Transverse colon (tissue), 4 donors: ENCODE data around the gene IL18RAP. TPM values are rescaled to one million over a fixed set of nuclear protein-coding genes. Genes with fewer than 3 reads are reported as not detected.
A peak's percentile ranks its signal among the peaks of the same experiment; 100 is the strongest.

Experiments used
- DNase-seq: peaks from one replicate; pipeline ENCODE4 v3.0.0-alpha.2; 2019
- H3K27ac ChIP-seq, 4 donors: fragments of 200-600 bp; sonication (generic); 2 replicates each; pipeline ENCODE4 v1.5.1; 2016 to 2018; ENCODE audit warnings: inconsistent platforms in 4 of 4
- H3K27me3 ChIP-seq: fragments of 200-600 bp; sonication (generic); 2 replicates; pipeline ENCODE4 v1.5.1; 2017; ENCODE audit warnings: inconsistent platforms
- H3K36me3 ChIP-seq, 4 donors: fragments of 200-600 bp; sonication (generic); 2 replicates each; pipeline ENCODE4 v1.5.1; 2017 to 2019; ENCODE audit warnings: inconsistent platforms in 4 of 4
- H3K4me1 ChIP-seq, 4 donors: fragments of 200-600 bp; sonication (generic); 2 replicates each; pipeline ENCODE4 v1.5.1; 2017 to 2020; ENCODE audit warnings: inconsistent platforms in 4 of 4
- H3K4me3 ChIP-seq, 4 donors: fragments of 200-600 bp; sonication (generic); 1 replicate in 1 of 4; 2 replicates in 3 of 4; pipeline versions ENCODE4 v1.5.1 to v1.6.1; 2017 to 2019; ENCODE audit warnings: inconsistent platforms in 4 of 4
- H3K9me3 ChIP-seq, 2 donors: fragments of 200-600 bp; sonication (generic); 2 replicates each; pipeline ENCODE4 v1.5.1; 2017 to 2019; ENCODE audit warnings: inconsistent platforms in 2 of 2
- EP300 ChIP-seq: sonication (generic); formaldehyde crosslinking; IDR thresholded peaks from one replicate; pipeline ENCODE4 v1.6.1; 2017; ENCODE audit warnings: antibody characterized with exemption, low read depth
- POLR2A ChIP-seq: fragments of 450-650 bp; IDR thresholded peaks from one replicate; pipeline ENCODE4 v1.6.1; 2016; ENCODE audit warnings: antibody characterized with exemption, mild to moderate bottlenecking, moderate library complexity
- POLR2AphosphoS5 ChIP-seq, 3 donors: sonication (generic); formaldehyde crosslinking; IDR thresholded peaks; one replicate each; pipeline ENCODE4 v1.6.1; 2016; ENCODE audit warnings: antibody characterized with exemption in 3 of 3
- WGBS, 2 donors: methylation state at CpG; one replicate each; pipeline ENCODE4 v1.1.5; 2018; ENCODE audit warnings: low coverage in 1 of 2; 5-methylcytosine and 5-hydroxymethylcytosine counted together
- in situ Hi-C, 4 donors: fragments of 200-750 bp; cut with MboI; loops; one replicate each; pipeline versions ENCODE4 v1.15.0 to v1.15.1; 2017; ENCODE audit warnings: low sequenced_read_pairs in 3 of 4, low pct_ligation_motif_present in 1 of 4, low pct_unique_long_range_greater_than_20kb in 1 of 4
- intact Hi-C: fragments of 100-400 bp; cut with DNase I; formaldehyde crosslinking; loops from one replicate; pipeline ENCODE4 v1.15.1; 2023; ENCODE audit warnings: low total_unique reads
- total RNA-seq, 4 donors: library from RNA; depleted of rRNA; stranded (reverse); fragments of >200 nt; gene quantifications; one replicate each; pipeline ENCODE4 v1.1.0, GENCODE V29; 2016
- TF ChIP-seq, protein P1 (sequence below), 5 experiments: fragments of 200-600 bp in 3 of 5; fragments of 450-650 bp in 2 of 5; sonication (generic) in 3 of 5; IDR thresholded peaks; 1 replicate in 2 of 5; 2 replicates in 3 of 5; pipeline ENCODE4 v1.5.1; 2016 to 2017; ENCODE audit warnings: antibody characterized with exemption in 5 of 5, inconsistent platforms in 3 of 5, mild to moderate bottlenecking in 2 of 5, moderate library complexity in 1 of 5

IL18RAP gene
- total RNA-seq, 4 donors from 2014 or later: 3.3 to 12.1 (median 9.0) TPM; not detected in 1

DNA sequence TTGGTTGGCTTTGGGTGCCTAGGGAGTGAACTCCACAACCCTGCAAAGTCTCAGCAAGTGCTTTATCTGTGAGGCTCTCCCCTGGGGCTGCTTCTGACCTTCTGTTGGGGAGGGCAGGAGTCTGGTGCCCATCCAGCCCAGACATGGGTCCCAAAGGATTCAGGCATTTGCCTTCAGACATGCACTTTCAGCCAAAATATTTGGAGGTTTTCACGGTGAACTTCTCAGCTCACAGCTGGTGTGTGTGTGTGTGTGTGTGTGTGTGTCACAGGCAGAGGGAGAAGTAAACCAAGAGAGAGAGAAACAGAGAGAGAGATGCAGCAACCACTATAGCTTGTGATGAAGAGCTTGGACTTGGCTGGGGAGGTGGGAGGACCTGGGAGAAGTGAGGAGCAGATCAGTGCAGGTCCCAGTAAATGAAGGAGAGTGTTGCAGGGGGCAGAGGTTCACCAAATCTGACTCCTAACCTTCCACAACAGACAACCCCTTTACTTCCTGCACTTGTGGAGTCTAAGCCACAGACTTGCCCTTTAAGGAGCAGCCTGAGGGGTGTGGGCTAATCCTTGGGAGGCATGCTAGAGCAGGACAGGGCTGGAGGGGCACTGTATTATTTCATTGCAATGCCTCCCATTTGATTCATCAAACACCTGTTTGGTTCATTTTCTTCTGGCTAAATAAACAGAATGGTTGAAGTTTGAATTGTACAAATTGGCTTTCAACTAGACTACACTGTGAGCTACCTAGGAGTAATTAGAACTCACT, 64.2 kb downstream of the IL18RAP start:
- no peak for DNase-seq
- no peaks in the 10 kb centered on the region for H3K36me3 ChIP-seq
- no peaks in the 10 kb centered on the region for H3K9me3 ChIP-seq
- no peak overlapping the region for H3K4me3 ChIP-seq
- in situ Hi-C loops: no loop called here
- no peak overlapping the region for H3K27ac ChIP-seq
- no peaks in the 10 kb centered on the region for H3K27me3 ChIP-seq
- WGBS, 2 donors: 88% methylated on average over 1 of the region's 1 CpG; no CpG with 5 or more reads in 1 of the 2 donors
- H3K4me1 ChIP-seq: peaks cover 0 to 7% (median 0%) of the 10 kb centered on the region in 4 donors
- intact Hi-C loops: loop anchor here (5.0 kb wide), 1 partner anchor 1145 kb away; no protein-coding TSS in a partner anchor
- TF ChIP-seq POLR2AphosphoS5 (IDR thresholded peaks at IDR 0.05): no peak
- TF ChIP-seq POLR2A: no peak
- no peak for TF ChIP-seq EP300
- TF ChIP-seq, protein P1, sequence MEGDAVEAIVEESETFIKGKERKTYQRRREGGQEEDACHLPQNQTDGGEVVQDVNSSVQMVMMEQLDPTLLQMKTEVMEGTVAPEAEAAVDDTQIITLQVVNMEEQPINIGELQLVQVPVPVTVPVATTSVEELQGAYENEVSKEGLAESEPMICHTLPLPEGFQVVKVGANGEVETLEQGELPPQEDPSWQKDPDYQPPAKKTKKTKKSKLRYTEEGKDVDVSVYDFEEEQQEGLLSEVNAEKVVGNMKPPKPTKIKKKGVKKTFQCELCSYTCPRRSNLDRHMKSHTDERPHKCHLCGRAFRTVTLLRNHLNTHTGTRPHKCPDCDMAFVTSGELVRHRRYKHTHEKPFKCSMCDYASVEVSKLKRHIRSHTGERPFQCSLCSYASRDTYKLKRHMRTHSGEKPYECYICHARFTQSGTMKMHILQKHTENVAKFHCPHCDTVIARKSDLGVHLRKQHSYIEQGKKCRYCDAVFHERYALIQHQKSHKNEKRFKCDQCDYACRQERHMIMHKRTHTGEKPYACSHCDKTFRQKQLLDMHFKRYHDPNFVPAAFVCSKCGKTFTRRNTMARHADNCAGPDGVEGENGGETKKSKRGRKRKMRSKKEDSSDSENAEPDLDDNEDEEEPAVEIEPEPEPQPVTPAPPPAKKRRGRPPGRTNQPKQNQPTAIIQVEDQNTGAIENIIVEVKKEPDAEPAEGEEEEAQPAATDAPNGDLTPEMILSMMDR (IDR thresholded peaks at IDR 0.05): no peak

DNA sequence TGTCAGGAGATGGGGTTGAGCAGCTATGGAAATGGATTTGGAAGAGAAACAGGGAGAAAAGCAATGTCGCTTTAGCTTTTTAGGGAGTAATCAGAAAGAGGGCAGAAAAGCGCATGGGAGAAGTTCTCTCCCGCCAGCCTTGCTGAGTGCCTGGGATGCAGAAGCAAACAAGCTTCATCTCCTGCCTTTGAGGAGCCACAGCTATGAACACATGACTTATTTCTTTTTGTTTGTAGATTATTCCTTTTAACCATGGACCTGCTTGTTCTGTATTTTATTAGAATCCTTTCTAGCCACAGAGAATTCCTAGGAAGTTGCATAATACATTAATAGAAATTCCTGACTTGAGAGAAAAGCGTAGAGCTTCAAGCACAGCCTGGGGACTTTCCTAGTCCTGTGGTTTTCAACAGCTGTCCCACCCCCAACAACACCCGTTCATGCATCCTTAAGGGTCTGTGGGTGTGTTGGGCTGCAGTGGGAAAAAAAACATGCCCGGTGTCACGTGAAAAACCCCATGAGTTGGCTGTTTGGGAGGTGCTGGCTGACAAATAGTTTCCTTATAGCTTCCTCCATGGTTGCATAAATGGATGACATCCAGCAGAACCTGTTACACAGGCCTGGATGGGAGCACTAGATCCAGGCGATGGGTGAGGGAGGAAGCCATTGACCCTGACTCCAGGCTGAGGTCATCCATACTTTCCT, 65.0 kb downstream of the IL18RAP start:
- intact Hi-C loops (loop anchor here (5.0 kb wide), 1 partner anchor 1144 kb away; no protein-coding TSS in a partner anchor), in situ Hi-C loops (no loop called here)
- H3K36me3 ChIP-seq: no peaks in the 10 kb centered on the region
- 51 to 64% methylated on average over 6 to 8 of the region's 8 CpGs for WGBS, 2 donors
- TF ChIP-seq POLR2AphosphoS5 (IDR thresholded peaks at IDR 0.05) (peak in 2 of 3 donors; percentile 16 to 40), EP300 (no peak)
- no peak overlapping the region for H3K27ac ChIP-seq
- H3K27me3 ChIP-seq: no peaks in the 10 kb centered on the region
- peaks cover 0 to 7% (median 0%) of the 10 kb centered on the region in 4 donors for H3K4me1 ChIP-seq
- peak; percentile 62 for DNase-seq
- no peak overlapping the region for H3K4me3 ChIP-seq
- no peaks in the 10 kb centered on the region for H3K9me3 ChIP-seq

DNA sequence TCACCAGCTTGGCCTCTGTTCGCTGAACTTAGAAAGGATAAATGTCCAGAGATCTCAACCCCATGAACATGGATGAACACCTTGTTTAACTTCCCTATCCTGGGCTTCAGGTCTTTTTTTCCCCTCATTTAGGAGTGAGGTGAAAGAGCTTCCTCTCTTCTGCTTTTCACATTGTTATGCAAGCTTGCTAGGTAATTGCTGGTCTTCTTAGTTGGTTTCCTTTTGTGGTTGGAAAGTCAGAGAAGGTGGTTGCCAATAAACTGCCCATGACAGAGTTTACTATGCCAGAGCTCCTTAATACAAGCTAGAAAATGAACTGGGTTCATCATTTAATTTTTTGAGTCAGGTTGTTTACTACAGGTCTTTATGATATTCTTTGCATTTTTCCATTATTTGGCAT, 66.7 kb downstream of the IL18RAP start:
- in situ Hi-C loops: no loop called here
- Histone ChIP-seq H3K36me3 (no peaks in the 10 kb centered on the region), H3K27ac (no peak overlapping the region), H3K4me1 (peaks cover 0 to 7% (median 0%) of the 10 kb centered on the region in 4 donors), H3K4me3 (no peak overlapping the region), H3K27me3 (no peaks in the 10 kb centered on the region), H3K9me3 (no peaks in the 10 kb centered on the region)
- no peak for DNase-seq
- intact Hi-C loops: loop anchor here (5.0 kb wide), 1 partner anchor 1143 kb away; no protein-coding TSS in a partner anchor
- WGBS, 2 donors: 81 to 90% methylated on average over 1 of the region's 1 CpG
- TF ChIP-seq EP300 (no peak), POLR2A (no peak), POLR2AphosphoS5 (IDR thresholded peaks at IDR 0.05) (no peak)
- TF ChIP-seq, protein P1 (IDR thresholded peaks at IDR 0.05): no peak

DNA sequence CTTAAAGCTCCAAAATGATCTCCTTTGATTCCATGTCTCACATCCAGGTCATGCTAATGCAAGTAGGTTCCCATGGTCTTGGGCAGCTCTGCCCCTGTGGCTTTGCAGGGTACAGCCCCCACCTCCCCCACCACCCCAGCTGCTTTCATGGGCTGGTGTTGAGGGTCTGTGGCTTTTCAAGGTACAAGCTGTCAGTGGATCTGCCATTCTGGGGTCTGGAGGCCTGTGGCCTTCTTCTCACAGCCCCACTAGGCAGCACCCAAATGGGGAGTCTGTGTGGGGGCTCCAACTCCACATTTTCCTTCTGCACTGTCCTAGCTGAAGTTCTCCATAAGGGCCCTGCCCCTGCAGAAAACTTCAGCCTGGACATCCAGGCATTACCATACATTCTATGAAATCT, 69.0 kb downstream of the IL18RAP start:
- TF ChIP-seq POLR2AphosphoS5 (IDR thresholded peaks at IDR 0.05): no peak
- no peak for TF ChIP-seq EP300
- no peaks in the 10 kb centered on the region for H3K27me3 ChIP-seq
- in situ Hi-C loops: no loop called here
- no peak for DNase-seq
- H3K9me3 ChIP-seq: peaks cover 0 to 3% of the 10 kb centered on the region in 2 donors
- peaks cover 0 to 7% (median 0%) of the 10 kb centered on the region in 4 donors for H3K4me1 ChIP-seq
- intact Hi-C loops: no loop called here
- no peak overlapping the region for H3K27ac ChIP-seq
- H3K36me3 ChIP-seq: no peaks in the 10 kb centered on the region
- no peak overlapping the region for H3K4me3 ChIP-seq

DNA sequence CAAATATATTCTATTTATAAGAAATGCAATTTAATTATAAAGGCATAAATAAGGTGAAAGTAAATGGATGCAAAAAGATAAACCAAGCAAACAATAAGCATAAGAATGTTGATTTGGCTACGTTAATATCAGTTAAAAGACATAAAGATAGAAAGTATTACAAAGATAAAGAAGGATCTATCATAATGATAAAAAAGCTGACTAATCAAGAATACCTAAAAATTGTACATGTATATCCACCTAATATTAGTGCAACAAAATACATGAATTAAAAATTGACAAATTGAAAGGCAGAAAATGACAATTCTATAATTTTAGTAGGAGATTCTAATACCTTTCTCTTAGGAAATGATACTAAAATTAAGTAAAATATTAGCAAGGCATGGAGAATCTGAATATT, 71.6 kb downstream of the IL18RAP start:
- intact Hi-C loops (no loop called here), in situ Hi-C loops (no loop called here)
- TF ChIP-seq POLR2AphosphoS5 (IDR thresholded peaks at IDR 0.05): no peak
- TF ChIP-seq POLR2A: no peak
- DNase-seq: no peak
- no peak overlapping the region for H3K4me3 ChIP-seq
- WGBS, 2 donors: 76 to 85% methylated on average over 1 of the region's 1 CpG
- peaks cover 0 to 4% (median 0%) of the 10 kb centered on the region in 4 donors for H3K4me1 ChIP-seq
- H3K27ac ChIP-seq: no peak overlapping the region
- H3K27me3 ChIP-seq: no peaks in the 10 kb centered on the region
- H3K9me3 ChIP-seq: peaks cover 0 to 3% of the 10 kb centered on the region in 2 donors
- no peaks in the 10 kb centered on the region for H3K36me3 ChIP-seq
